NCI-H1417 treated with DMSO at 0.1 percent for 48 hours (cell line): ENCODE measurements around the gene SCYL1.

Experiments used
- DNase-seq: peaks from one replicate; lab custom pipeline; 2025; lab: John Stamatoyannopoulos, UW

The SCYL1 gene

DNA sequence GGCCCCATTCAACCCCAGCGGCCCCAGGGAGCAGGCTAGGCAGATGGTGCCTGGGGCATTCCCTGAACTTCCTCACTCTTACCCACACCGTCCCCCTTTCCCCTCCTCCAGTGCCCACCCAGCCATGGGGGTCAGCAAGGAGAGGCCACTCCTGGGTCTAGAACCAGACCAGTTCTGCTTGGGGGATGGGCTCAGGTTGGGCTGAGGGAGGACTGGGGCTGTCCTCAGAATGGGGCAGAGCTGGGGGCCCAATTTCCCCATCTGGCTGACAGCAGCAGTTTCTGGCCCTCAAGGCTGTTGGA lies 12.4 kb downstream of the SCYL1 start:
- no peak for DNase-seq

DNA sequence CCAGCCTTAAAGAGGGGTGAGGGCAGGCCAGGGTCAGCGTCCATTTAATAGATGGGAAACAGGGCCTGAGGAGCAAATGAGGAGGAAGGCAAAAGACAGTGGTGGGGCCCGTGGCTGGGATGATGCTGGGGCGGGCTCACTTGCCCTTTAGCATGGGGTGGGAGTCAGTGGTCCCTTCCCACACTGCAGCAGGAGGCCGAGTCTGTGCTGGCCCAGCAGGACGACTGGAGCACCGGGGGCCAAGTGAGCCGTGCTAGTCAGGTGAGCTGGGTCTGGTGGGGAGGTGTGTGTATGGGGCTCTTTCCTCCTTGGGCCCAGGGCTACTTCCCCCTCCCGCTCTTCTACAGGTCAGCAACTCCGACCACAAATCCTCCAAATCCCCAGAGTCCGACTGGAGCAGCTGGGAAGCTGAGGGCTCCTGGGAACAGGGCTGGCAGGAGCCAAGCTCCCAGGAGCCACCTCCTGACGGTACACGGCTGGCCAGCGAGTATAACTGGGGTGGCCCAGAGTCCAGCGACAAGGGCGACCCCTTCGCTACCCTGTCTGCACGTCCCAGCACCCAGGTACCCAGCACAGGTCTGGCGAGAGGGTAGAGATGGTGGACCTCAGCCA lies 12.8 kb downstream of the SCYL1 start:
- no peak for DNase-seq

DNA sequence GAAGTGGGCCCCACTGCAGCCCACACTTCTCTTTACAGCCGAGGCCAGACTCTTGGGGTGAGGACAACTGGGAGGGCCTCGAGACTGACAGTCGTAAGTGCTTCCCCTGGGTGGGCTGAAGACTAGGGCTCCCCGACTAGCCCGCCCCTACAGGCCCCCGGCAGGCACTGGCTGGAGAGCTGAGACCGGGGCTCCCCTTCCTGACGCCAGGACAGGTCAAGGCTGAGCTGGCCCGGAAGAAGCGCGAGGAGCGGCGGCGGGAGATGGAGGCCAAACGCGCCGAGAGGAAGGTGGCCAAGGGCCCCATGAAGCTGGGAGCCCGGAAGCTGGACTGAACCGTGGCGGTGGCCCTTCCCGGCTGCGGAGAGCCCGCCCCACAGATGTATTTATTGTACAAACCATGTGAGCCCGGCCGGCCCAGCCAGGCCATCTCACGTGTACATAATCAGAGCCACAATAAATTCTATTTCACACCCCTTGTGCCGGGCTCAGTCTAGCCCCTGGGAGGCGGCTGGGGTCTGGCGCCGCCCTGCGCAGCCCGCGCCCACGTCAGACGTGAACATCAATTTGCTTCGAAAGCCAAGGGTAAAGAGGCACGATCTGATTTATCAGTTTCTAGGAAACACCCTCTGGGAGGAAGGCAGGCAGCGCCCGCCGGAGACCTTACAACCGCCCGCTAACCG lies 13.5 kb downstream of the SCYL1 start:
- no peak for DNase-seq

DNA sequence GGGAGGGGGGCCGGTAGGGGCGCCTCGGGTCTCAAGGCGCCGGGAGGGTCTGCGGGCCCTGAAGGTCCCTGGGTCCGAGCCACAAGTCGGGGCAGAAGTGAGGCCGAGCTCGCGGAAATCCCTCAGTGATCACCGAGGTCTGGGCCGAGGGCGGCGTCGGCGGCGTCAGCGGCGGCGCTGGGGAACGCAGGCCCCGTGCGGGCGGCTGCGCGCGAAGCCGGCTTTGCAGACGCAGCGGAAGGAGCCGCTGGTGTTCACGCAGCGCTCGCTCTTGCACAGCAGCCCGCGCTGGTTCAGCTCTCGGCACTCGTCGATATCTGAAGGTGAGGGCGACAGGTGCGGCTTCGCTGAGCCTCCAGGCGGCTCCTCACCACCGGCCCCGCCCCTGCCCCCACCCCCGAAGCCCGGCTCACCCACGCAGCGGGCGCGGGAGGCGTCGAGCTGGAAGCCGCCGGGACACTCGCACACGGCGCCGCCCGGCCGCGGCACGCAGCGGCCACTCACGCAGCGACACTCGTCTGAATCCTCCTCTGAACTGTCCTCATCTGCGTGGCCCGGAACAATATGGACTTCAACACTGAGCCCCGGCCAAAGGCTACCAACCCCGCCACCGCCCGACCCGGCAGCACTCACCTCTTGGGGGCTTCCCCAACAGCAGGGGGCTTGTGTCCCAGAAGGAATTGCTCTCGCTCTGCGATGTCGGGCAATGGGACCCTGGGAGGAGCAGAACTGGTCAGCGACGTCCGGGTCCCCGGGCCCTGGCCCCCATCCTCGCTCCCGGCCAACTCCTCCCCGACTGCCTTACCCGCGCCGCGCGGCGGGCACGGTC lies 14.2 kb downstream of the SCYL1 start:
- no peak for DNase-seq

DNA sequence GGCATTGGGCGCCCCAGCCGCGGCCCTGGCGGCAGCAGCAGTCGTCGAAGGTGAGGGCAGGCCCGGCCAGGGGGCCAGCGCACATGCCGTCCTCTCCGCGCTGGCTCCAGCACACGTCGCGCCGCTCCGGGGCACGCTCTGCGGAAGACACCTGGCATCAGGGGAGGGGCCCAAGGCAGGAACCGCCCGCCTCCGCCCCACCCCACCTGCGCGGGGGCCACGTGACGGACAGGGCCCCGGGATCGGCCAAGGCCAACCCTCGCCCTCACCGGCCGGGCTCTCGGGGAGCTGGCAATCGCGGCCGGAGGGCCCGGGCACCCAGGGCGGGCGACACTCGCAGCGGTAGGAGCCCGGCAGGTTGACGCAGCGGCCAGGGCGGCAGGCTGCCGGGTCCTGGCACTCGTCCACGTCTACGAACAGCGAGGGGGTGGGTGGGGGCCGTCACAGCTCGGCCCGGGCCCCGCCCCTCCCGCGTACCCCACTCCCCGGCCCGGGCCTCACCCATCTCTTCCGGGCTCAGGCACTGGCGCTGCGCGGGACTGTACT lies 14.9 kb downstream of the SCYL1 start:
- DNase-seq: no peak

DNA sequence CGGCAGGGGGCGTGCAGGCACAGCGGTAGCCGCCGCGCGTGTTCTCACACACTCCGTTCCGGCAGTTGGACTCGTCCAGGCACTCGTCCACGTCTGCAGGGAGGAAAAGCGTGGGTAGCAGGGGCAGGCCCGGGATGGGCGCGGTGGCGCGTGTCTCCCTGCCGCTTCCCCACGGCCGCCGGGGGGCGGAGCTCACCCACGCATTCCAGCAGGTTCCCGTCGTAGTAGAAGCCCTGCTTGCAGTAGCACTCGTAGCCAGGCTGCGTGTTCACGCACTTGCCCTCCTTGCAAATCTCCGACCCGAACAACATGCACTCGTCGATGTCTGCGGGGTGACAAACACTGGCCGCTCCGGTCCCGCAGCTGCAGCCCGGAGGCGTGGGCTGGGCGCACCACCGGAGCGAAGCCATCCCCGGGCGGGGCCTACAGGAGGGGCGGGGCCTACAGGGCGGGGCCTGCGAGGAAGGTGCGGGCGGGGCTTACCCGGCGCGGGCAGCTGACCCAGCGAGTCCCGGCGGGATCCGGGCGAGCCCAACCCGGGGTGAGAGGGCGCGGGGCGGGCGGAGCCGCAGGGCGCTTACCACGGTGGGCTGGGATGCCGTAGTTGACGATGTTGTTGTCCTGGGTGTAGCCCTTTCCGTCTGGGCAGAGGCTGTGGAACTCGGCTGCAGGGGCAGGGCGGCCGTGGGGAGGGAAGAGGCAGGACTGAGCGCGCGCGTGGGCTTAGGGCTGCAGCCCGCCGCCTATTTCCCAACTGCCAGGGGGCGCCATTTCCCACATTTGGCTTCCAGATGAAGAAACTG lies 15.6 kb downstream of the SCYL1 start:
- DNase-seq: no peak

DNA sequence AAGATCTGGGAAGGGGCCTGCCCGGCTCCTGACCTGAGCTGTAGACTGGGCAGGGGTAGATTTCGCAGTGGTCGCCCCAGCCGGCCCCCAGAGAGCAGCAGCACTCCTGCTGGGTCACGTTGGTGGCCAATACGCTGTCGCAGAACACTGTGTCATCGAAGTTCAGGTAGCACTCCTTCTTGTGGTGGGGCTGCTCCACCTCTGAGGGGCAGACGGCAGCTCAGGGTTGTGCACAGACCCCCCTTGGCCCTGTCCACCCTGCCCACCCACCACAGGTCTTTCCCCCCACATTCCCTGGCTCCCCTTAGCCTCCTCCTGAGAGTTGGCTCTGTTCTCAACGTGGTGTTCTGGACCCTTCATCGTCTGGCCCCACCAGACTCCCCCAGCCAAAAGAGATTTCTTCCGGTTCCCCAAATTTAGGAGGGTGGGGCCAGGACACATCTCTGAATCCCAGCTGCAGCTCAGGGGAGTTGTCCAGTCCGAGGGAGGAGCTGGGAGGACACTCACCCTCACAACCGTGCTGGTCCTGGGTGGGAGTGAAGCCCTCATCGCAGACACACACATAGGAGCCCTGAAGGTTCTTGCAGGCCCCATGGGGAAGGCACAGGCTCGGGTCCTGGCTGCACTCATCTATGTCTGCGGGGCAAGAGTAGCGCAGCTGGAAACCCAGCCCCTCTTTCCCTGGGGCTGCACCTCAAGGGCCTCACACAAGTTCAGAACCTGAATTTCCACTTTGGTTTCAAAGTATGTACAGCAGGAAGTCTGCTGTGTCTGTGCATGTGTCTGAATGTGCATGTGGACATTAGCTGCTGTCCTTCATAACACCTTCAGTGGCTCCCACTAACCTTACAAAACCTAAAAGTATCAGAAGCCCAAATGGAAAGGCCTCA lies 16.5 kb downstream of the SCYL1 start:
- no peak for DNase-seq

DNA sequence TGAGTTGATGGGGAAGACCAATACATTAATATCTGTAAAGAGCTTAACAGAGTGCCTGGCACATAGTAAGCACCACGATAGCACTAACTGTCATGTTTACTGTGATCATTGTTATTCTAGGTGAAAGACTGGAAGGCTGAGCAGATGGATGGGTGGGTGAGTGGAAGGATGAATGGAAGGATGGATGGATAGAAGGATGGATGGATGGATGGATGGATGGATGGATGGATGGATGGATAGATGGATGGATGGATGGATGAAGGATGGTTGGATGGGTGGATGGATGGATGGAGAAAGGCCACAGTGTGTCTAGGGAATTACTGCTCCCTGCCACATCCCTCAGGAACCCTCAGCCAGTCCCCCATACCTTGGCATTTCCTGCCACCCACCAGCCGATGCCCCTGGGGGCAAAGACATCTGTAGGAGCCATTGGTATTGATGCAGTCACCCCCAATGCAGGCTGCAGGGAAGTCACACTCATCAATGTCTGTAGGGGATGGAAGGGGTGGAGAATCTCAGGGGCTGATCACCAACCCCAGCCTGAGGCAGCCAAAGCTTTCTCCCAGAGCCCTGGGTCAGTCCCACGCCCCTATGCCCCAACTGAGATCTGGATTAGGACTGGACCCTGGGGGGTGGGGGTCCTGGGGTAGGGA lies 18.0 kb downstream of the SCYL1 start:
- no peak for DNase-seq

DNA sequence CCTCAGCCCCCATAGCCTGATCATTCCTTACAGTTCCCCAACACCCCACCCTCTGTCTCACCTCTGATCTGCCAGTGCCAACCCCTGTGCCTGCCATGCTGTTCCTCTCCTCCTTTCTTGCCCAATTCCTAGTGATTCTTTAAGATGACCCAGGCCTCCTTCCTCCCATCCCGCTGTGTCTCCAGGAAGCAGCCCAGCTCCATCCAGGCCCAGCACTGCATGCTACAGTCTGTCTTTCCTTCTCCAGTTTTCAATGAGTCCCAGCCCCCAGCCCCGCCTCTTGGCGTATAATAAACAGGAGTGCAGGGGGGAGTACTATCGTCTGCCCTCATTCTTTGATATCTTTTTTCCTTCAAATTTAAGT lies 21.0 kb downstream of the SCYL1 start:
- no peak for DNase-seq

DNA sequence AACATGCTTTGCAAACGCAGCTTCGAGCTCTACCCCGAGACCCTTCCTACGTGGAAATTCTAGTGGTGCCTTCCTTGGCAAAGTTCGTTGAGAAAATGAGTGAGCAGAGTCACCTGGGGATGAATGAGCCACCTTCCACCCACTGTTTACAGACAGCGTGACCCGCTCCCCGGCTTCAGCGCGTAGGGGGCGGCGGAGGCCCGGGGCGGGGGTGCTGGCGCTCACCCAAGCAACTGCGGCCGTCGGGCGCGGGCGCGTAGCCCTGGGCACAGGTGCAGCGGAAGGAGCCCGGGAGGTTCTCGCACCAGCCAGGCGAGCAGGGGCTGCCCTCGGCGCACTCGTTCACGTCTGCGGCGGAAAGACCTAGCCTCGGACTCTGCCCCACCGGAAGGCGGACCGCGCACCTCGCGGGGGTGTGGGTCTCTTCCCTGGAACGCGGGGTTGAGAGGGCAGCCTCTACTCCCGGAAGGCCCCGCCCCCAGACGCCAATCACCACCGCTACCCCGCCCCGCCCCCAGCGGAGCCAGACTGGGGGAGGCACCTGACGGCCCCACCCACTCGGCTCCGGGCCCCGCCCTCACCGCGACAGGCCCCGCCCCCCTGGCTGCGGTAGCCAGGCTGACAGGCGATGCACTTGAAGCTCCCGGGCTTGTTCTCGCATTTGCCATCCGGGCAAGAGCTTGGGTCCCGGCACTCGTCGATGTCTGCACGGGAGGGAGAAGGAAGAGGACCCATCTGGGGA lies 21.5 kb downstream of the SCYL1 start:
- DNase-seq: peak; percentile 75

DNA sequence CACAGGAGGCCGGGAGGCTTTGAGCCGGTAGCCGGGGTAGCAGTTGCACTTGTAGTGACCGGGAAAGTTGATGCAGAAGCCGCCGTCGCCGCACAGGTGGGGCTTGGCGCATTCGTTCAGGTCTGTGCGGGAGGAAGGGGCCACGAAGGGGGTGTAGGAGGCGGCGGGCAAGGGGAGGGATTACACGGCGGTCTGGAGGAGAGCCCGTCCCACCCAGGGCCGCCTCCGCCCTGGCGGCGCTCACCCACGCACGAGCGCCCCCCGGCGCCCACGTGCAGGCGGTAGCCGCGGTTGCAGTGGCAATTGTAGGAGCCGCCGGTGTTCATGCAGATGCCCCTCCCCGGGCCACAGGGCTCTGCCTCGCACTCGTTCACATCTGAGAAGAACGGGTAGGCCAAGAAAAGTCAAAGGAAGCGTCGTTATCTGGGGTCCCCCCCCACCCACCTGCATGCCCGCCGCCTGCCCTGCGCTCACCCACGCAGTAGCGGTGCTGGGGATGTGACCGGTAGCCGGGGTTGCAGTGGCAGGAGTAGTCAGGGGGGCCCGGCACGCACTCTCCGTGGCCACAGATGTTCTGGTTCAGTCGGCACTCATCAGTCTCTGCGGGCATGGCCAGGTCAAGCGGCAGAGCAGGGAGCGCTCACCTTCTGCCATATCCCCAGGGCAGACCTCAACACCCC lies 22.7 kb downstream of the SCYL1 start:
- DNase-seq: no peak

DNA sequence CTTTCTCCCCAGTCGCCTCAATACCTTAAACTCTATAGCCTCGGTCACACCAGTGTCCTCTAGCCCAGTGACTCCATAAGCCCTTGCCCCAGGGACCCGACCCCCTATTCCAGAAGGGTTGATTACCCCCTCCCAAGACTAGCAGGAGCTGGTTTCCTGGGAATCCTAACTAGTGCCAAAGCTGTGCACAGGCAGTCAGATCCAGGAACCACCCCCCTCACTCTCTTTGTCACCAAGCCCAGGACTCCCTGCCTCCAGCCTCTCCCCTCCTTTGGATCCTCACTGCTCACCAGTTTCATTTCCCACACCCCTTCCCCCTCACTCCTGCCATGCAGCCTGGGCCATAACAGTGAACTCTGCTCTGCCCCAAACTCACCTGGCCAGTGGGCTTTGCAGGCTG lies 23.5 kb downstream of the SCYL1 start:
- no peak for DNase-seq

DNA sequence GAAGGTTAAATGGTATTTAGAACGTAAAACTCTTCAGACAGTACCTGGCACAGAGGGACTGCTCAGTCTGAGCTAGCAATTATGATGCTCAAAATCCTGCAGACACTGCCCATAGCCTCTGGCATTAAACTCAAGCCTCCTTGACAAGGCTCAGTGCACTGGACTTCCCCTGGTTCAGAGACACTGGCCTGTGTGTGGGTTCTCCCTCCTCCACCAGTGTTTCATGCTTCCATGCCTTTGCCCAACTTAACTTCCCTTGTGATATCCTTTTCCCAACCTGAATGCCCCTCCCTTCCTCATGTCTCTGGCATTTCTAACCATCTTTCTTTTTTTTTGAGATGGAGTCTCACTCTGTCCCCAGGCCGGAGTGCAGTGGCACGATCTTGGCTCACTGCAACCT lies 24.2 kb downstream of the SCYL1 start:
- DNase-seq: no peak

DNA sequence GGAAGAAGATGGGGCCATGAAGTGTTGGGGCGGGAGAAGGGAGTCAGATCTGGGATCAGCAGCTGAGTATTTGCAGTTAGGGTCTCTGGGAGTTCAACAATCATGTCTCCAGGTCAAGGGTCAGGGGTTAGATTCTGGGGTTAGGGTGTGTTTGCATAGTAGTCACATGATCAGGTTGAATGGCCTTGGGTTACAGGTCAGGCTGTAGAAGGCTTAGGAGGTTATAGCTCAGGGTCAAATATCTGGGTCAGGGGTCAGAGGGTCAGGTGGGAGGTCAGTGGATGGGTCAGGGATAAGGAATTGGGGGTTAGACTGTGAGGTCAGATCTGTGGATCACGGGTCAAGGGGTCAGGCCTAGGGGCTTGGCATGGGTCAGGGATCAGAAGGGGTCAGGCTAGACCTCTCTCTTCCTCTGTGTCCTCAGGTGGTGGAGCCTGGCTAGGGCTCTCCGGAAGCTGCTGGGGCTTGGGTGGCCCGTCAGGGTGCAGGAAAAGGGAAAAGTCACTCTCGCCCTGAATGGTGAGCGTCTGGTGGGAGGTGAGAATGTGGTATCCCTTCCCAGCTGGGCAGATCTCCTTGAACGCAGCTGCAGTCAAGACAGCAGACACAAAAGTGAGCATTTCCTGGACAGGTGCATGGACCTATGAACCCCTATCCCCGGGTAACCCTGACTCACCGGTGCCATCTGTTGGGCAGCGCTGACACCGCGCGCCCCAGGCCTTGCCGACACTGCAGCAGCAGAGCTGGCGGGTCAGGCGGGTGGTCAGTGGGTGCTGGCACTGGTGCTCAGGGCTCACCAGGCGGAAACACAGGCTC lies 26.9 kb downstream of the SCYL1 start:
- DNase-seq: no peak

DNA sequence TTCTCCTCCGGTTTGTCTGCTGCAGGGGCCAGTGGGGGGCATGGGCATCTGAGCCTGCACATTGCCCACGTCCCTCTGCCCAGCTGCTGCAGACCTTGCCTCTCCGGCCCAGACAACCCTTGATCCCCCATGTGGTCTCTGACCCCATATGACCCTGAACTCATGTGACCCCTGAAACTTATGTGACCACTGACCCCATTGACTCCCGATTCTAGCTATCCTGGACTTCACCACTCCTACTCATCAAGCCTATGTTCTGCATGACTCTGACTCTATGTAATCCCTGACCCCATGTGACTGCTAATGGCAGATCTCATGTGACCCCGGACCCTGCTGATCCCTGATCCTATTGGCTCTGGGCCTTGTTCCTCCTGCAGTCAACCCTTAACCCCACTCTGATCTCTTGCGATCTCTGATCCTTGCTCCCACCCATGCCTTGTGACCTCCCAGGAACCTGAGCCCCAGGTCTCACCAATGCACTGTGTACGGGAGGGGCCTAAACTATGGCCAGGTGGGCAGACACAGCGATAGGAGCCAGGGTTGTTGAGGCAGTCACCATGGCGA lies 27.6 kb downstream of the SCYL1 start:
- no peak for DNase-seq

DNA sequence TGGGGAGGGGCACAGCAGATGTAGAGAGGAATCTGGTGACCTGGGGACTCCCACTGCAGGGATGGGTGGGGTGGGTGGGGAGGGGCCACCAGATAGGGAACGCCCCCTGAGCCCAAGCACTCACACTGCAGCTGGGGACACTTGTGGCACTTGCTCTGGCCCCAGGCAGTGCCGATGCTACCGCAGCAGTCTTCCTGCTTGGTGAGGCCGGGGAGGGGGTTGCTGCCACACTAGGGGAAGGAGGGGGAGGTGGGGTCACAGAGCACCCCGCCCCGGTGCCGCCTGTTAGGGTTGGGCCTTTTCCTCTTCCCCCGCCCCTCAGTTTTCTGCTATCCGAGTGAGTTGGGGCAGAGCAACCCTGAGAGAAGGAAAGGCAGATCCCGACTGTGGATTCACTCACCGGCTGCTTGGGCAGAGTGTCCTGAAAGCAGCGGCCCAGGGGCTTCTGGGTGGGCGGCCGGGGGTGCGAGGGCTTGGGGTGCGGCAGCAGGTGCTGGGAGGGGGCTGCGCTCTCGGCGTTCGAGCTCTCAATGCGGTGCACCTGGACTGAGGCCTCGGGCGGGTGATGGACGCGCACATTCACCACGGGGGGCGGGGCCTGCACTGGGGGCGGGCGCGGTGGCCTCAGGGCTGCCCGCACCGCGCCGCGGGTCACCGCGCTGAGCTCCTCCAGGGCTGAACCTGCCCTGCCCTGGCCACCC lies 28.6 kb downstream of the SCYL1 start:
- peak; percentile 64 for DNase-seq

DNA sequence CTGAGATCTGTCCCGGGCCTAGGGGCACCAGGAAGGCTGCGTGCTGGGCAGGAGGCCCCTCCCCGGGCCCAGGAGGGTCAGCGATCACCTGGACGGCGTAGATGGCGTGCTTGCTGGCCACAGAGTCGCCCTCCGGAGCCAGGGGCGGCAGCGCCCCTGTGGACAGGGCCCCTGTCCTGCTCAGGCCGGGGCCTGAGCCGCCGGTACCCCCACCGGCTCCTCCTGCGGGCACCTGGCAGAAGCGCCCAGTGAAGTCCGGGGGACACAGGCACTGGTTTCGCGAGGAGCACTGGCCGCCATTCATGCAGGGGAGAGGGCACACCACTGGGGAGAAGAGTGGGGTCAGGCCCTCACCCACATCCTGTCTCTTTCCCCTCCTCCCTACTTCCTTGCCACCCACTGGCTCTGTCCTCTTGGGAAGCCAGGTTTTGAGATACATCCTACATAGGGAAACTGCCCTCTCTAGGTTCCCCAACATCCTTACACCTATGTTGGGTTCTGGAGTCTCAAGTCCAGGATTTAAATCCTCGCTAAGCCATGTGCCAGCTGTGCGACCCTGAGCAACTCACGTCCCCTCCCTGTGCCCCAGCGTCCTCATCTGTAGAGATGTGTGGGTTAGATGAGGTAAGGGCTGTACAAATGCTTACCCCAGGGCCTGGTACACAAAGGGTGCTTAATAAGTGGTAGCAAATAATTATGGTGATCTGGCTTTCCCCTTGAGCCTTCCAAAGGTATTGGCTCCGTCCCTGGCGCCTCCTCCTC lies 29.4 kb downstream of the SCYL1 start:
- no peak for DNase-seq
